Measurements from ENCODE around the gene TLCD1.

GRCh38 chr17:28705074-28705659, 20.9 kb downstream of the TLCD1 start:
- TF ChIP-seq CTCF (IDR thresholded peaks at IDR 0.05) (no peak), POLR2A (IDR thresholded peaks at IDR 0.05) (no peak), EP300 (IDR thresholded peaks at IDR 0.05) (no peak)
